ENCODE results near the gene ENDOU.

DNA sequence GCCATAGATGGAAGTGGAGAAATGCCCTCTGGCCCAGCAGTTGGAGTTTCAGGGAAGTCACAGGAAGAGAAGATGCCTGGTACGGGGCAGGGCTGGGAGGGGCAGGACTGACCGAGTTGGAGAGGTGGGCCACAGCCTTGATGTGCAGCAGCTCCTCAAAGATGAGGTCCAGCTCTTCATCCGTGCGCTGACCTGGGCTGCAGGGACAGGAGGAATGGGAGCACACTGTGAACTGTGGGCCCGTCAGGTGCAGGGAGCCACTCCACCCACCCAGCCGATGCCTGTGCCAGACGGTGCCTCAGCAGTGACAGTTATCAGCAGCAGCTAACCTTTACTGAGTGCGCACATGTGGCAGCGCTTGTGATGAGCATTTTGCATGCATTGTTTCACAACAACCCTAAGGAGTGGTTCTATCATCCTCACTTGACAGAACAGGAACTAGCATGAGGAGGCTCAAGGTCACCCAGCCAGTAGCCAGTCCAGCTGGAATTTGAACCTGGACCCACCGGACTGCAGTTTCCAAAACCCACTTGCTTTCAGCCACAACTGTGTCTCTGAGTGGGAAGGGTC is 25.0 kb upstream of the ENDOU start:
- no peak for TF ChIP-seq EZH2 (IDR thresholded peaks at IDR 0.05; ENCODE audit: borderline replicate concordance, low read depth, low read length, severe bottlenecking)
- TF ChIP-seq, protein P1, sequence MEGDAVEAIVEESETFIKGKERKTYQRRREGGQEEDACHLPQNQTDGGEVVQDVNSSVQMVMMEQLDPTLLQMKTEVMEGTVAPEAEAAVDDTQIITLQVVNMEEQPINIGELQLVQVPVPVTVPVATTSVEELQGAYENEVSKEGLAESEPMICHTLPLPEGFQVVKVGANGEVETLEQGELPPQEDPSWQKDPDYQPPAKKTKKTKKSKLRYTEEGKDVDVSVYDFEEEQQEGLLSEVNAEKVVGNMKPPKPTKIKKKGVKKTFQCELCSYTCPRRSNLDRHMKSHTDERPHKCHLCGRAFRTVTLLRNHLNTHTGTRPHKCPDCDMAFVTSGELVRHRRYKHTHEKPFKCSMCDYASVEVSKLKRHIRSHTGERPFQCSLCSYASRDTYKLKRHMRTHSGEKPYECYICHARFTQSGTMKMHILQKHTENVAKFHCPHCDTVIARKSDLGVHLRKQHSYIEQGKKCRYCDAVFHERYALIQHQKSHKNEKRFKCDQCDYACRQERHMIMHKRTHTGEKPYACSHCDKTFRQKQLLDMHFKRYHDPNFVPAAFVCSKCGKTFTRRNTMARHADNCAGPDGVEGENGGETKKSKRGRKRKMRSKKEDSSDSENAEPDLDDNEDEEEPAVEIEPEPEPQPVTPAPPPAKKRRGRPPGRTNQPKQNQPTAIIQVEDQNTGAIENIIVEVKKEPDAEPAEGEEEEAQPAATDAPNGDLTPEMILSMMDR (IDR thresholded peaks at IDR 0.05; ENCODE audit: borderline replicate concordance, extremely low read depth, low read length, poor library complexity, severe bottlenecking), result no peak
